Pancreas (tissue), 10 donors: Measurements from ENCODE around the gene UBAC2. TPM values are rescaled to one million over a fixed set of nuclear protein-coding genes. Genes with fewer than 3 reads are reported as not detected.

Experiments used
- ATAC-seq, 4 donors: fragments of 200-7000 bp; cut with Tn5 transposase; one replicate each; pipeline versions ENCODE4 v1.8.0 to v1.9.1; 2020; ENCODE audit warnings: mild to moderate bottlenecking in 4 of 4, moderate library complexity in 4 of 4
- DNase-seq, 6 donors: peaks; one replicate each; pipeline ENCODE4 v3.0.0-alpha.2; 2020
- FAIRE-seq: peaks from 2 replicates; lab custom pipeline; 2012; peaks lifted over from hg19 to GRCh38; lab: Jason Lieb, UNC
- H3K27ac ChIP-seq, 4 donors: fragments of 200-600 bp; sonication (generic); 1 replicate in 3 of 4; 2 replicates in 1 of 4; pipeline versions ENCODE4 v1.5.0 to v1.8.0; 2020
- H3K27me3 ChIP-seq, 4 donors: fragments of 200-600 bp; one replicate each; pipeline ENCODE4 v1.8.0; 2021
- H3K36me3 ChIP-seq, 3 donors: fragments of 200-600 bp; sonication (generic) in 1 of 3; one replicate each; pipeline versions ENCODE4 v1.5.0 to v1.8.0; 2020 to 2021
- H3K4me1 ChIP-seq, 3 donors: fragments of 200-600 bp; one replicate each; pipeline ENCODE4 v1.8.0; 2021
- H3K4me3 ChIP-seq, 4 donors: fragments of 200-600 bp; sonication (generic) in 2 of 4; one replicate each; pipeline versions ENCODE4 v1.5.0 to v1.8.0; 2020 to 2021
- H3K9me3 ChIP-seq, 4 donors: fragments of 200-600 bp; one replicate each; pipeline ENCODE4 v1.8.0; 2021
- CTCF ChIP-seq, 4 donors: fragments of 200-600 bp; sonication (generic) in 3 of 4; IDR thresholded peaks; one replicate each; pipeline versions ENCODE4 v1.5.0 to v1.8.0; 2021; ENCODE audit warnings: antibody characterized with exemption in 4 of 4
- WGBS, 2 donors: extraction: QIAGEN DNeasy Blood & Tissue Kit; methylation state at CpG; one replicate each; pipeline ENCODE4 v1.1.7; 2013; 5-methylcytosine and 5-hydroxymethylcytosine counted together
- intact Hi-C, 3 donors: fragments of 100-400 bp; cut with DNase I; formaldehyde crosslinking; loops; one replicate each; pipeline versions ENCODE4 v1.11.1 to v1.14.2; 2022
- polyA plus RNA-seq, 2 donors: library from polyadenylated mRNA; stranded (reverse); fragments of 200-250 nt; gene quantifications; one replicate each; pipeline ENCODE4 v1.2.3, GENCODE V29; 2013
- total RNA-seq, 6 donors: library from RNA; stranded (reverse); fragmentation: NEBNext Ultra II Directional in 4 of 6; extraction: Animal tissue kit (Norgen Biotek cat#: 25700) in 4 of 6; gene quantifications; one replicate each; pipeline versions ENCODE4 v1.2.1 to v1.2.4, GENCODE V29; 2021 to 2023
- donor health status: healthy with polysubstance abuse.
- donor health status: DM: no; HTN: no; CAD: no; lungs with moderate emphysema.
- donor health status: DM: no; HTN: no; CAD: no.
- donor health status: control.
- donor health status: control.
- donor health status: Bipolar disorder and iron deficiency.
- donor health status: DM: yes; HTN: yes; CAD: no.
- donor health status: DM: no; HTN: no; CAD: no.
- donor health status: DM: no; HTN: no; CAD: no.
- donor health status: DM: yes; HTN: yes; CAD: no.

The UBAC2 gene
- total and polyA plus RNA-seq, 8 donors, result 17.5 to 29.5 (median 26.9) TPM

GRCh38 chr13:99273128-99273527 is 72.5 kb downstream of the UBAC2 start:
- ATAC-seq, result no peak
- intact Hi-C loops, result no loop called here
- FAIRE-seq, result no peak

GRCh38 chr13:99275093-99275469 is 74.4 kb downstream of the UBAC2 start:
- intact Hi-C loops, result no loop called here
- Histone ChIP-seq H3K4me3 (no peak overlapping the region), H3K27ac (no peak overlapping the region), H3K27me3 (no peaks in the 10 kb centered on the region), H3K4me1 (no peaks in the 10 kb centered on the region), H3K36me3 (no peaks in the 10 kb centered on the region), H3K9me3 (no peaks in the 10 kb centered on the region)
- WGBS, 2 donors, result 69 to 71% methylated on average over 1 of the region's 1 CpG
- FAIRE-seq (no peak), ATAC-seq (no peak), DNase-seq (no peak)
- no peak for TF ChIP-seq CTCF (IDR thresholded peaks at IDR 0.05)

More at GRCh38 chr13:99273128-99273527, 72.5 kb downstream of the UBAC2 start:
- no peaks in the 10 kb centered on the region for H3K9me3 ChIP-seq
- no peaks in the 10 kb centered on the region for H3K4me1 ChIP-seq
- H3K27me3 ChIP-seq, result no peaks in the 10 kb centered on the region
- H3K27ac ChIP-seq, result no peak overlapping the region
- no peak for TF ChIP-seq CTCF (IDR thresholded peaks at IDR 0.05)
- no peak for DNase-seq
- H3K36me3 ChIP-seq, result no peaks in the 10 kb centered on the region
- WGBS, 2 donors, result 95 to 96% methylated on average over 2 of the region's 2 CpGs
- H3K4me3 ChIP-seq, result no peak overlapping the region

GRCh38 chr13:99276706-99277105 is 76.1 kb downstream of the UBAC2 start:
- FAIRE-seq (no peak), DNase-seq (no peak), ATAC-seq (no peak)
- intact Hi-C loops, result no loop called here
- TF ChIP-seq CTCF (IDR thresholded peaks at IDR 0.05), result no peak
- 95 to 96% methylated on average over 2 of the region's 2 CpGs for WGBS, 2 donors
- H3K9me3 ChIP-seq, result no peaks in the 10 kb centered on the region
- no peaks in the 10 kb centered on the region for H3K36me3 ChIP-seq
- H3K4me1 ChIP-seq, result no peaks in the 10 kb centered on the region
- no peaks in the 10 kb centered on the region for H3K27me3 ChIP-seq
- H3K4me3 ChIP-seq, result no peak overlapping the region
- no peak overlapping the region for H3K27ac ChIP-seq

GRCh38 chr13:99277629-99278028 is 77.0 kb downstream of the UBAC2 start:
- H3K27me3 ChIP-seq, result no peaks in the 10 kb centered on the region
- DNase-seq (no peak), ATAC-seq (peak in 1 of 4 donors; percentile 19), FAIRE-seq (no peak)
- peaks cover 0 to 3% (median 0%) of the 10 kb centered on the region in 3 donors for H3K4me1 ChIP-seq
- H3K4me3 ChIP-seq, result no peak overlapping the region
- H3K9me3 ChIP-seq, result no peaks in the 10 kb centered on the region
- intact Hi-C loops, result no loop called here
- TF ChIP-seq CTCF (IDR thresholded peaks at IDR 0.05), result no peak
- H3K36me3 ChIP-seq, result no peaks in the 10 kb centered on the region
- WGBS, 2 donors, result 92 to 93% methylated on average over 4 of the region's 4 CpGs
- no peak overlapping the region for H3K27ac ChIP-seq

GRCh38 chr13:99278200-99278599 is 77.5 kb downstream of the UBAC2 start:
- FAIRE-seq, result no peak
- Histone ChIP-seq H3K27ac (no peak overlapping the region), H3K4me1 (peaks cover 0 to 3% (median 0%) of the 10 kb centered on the region in 3 donors), H3K9me3 (no peaks in the 10 kb centered on the region), H3K27me3 (no peaks in the 10 kb centered on the region), H3K36me3 (no peaks in the 10 kb centered on the region), H3K4me3 (no peak overlapping the region)
- WGBS, 2 donors, result 87 to 91% methylated on average over 5 of the region's 5 CpGs
- ATAC-seq, result no peak
- intact Hi-C loops, result no loop called here
- no peak for DNase-seq
- no peak for TF ChIP-seq CTCF (IDR thresholded peaks at IDR 0.05)
